RWPE1 (cell line): ENCODE results near the gene SLC24A3.
A peak's percentile ranks its signal among the peaks of the same experiment; 100 is the strongest.

Experiments used
- CTCF ChIA-PET: fragments of 350-600 bp; sonication (Branson Sonifier 250); formaldehyde crosslinking; extraction: SDS; loops from one replicate; lab custom pipeline; 2021; lab: Yijun Ruan, JAX
- POLR2A ChIA-PET: fragments of 400-600 bp; formaldehyde crosslinking; extraction: SDS; loops from one replicate; lab custom pipeline; 2020; ENCODE audit warnings: antibody characterized with exemption; ENCODE audit not compliant: low non-redundant PET; lab: Yijun Ruan, JAX
- DNase-seq: peaks from one replicate; pipeline ENCODE4 v3.0.0; 2012; ENCODE audit warnings: low spot score
- H3K27ac ChIP-seq: fragments of 450-650 bp; 2 replicates; pipeline ENCODE4 v1.5.1; 2017
- TF ChIP-seq, protein P1 (sequence below): fragments of 450-650 bp; conservative IDR thresholded peaks from 2 replicates; pipeline ENCODE4 v1.5.1; 2017; ENCODE audit warnings: low read depth, mild to moderate bottlenecking

SLC24A3 gene

GRCh38 chr20:19758501-19759331 is 546.3 kb downstream of the SLC24A3 start:
- TF ChIP-seq, protein P1, sequence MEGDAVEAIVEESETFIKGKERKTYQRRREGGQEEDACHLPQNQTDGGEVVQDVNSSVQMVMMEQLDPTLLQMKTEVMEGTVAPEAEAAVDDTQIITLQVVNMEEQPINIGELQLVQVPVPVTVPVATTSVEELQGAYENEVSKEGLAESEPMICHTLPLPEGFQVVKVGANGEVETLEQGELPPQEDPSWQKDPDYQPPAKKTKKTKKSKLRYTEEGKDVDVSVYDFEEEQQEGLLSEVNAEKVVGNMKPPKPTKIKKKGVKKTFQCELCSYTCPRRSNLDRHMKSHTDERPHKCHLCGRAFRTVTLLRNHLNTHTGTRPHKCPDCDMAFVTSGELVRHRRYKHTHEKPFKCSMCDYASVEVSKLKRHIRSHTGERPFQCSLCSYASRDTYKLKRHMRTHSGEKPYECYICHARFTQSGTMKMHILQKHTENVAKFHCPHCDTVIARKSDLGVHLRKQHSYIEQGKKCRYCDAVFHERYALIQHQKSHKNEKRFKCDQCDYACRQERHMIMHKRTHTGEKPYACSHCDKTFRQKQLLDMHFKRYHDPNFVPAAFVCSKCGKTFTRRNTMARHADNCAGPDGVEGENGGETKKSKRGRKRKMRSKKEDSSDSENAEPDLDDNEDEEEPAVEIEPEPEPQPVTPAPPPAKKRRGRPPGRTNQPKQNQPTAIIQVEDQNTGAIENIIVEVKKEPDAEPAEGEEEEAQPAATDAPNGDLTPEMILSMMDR: no peak
- CTCF ChIA-PET: interaction anchor here (0.7 to 1.0 kb wide), 2 partner anchors 66 to 71 kb away, joined by 3 read pairs; no protein-coding TSS in a partner anchor
- POLR2A ChIA-PET: no interaction called here
- H3K27ac ChIP-seq: peak overlapping the region; percentile 92
- DNase-seq: peak; percentile 19

DNA sequence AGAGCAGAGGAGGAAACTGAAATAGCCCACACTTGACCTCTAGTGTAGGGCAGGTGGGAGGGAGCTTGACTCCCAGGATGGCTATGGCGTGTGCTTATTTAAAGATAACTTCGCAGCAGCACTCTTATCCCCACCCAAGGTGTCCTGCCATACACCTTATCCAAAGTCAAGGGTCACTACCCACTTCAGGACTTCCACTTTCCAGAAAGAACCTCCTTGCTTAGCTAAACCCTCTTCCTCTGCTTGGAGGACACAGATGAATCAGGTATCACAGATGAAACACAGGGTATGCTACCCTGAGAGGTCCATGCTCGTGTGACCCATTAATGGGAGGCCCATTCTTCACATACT is 547.9 kb downstream of the SLC24A3 start:
- peak overlapping the region; percentile 92 for H3K27ac ChIP-seq
- TF ChIP-seq, protein P1: no peak
- DNase-seq: no peak
- POLR2A ChIA-PET: no interaction called here
- CTCF ChIA-PET: no interaction called here

GRCh38 chr20:19761326-19761725 is 548.9 kb downstream of the SLC24A3 start:
- ChIA-PET CTCF (interaction anchor here (0.6 to 1.2 kb wide), 2 partner anchors 10 to 173 kb away, joined by 3 to 6 read pairs; no protein-coding TSS in a partner anchor), POLR2A (no interaction called here)
- no peak for DNase-seq
- TF ChIP-seq, protein P1: no peak
- no peak overlapping the region for H3K27ac ChIP-seq

DNA sequence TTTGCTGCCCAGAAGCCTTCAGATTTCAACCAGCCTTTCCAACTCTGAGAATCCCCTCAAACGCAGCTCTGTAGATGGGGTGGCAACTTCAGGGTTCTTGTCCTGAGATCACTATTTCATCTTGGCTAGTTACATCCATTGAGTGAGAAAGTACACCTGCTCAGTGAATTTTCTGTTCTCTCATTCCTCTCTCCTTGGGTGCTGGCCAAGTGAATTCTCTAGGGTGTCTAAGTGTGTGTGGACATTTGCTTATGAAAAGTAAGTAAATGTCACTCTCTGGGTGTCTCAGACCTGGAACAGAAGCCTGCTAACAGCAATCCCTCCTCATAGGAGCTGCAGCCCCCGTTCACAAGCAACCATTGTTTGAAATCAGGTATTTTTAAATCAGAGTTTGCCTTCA is 549.4 kb downstream of the SLC24A3 start:
- POLR2A ChIA-PET: no interaction called here
- CTCF ChIA-PET: interaction anchor here (0.6 to 1.2 kb wide), 2 partner anchors 11 to 173 kb away, joined by 3 to 6 read pairs; no protein-coding TSS in a partner anchor
- TF ChIP-seq, protein P1: no peak
- no peak overlapping the region for H3K27ac ChIP-seq
- DNase-seq: no peak

GRCh38 chr20:19764207-19764606 is 551.8 kb downstream of the SLC24A3 start:
- no peak for DNase-seq
- CTCF ChIA-PET: interaction anchor here (0.6 to 0.7 kb wide), 2 partner anchors 274 to 1317 kb away, joined by 4 to 5 read pairs; no protein-coding TSS in a partner anchor
- no peak overlapping the region for H3K27ac ChIP-seq
- POLR2A ChIA-PET: interaction anchor here (0.6 kb wide), 1 partner anchor 14 kb away, joined by 5 read pairs; no protein-coding TSS in a partner anchor
- TF ChIP-seq, protein P1: no peak

- H3K27ac ChIP-seq: no peak overlapping the region
- DNase-seq: no peak
- CTCF ChIA-PET: no interaction called here
- POLR2A ChIA-PET: no interaction called here
- TF ChIP-seq, protein P1: no peak
These were observed 552.8 kb downstream of the SLC24A3 start for GRCh38 chr20:19765266-19765665.
